Endothelial cell of umbilical vein (primary cell): ENCODE results near the gene PDLIM5.

ENCODE experiments used
- CTCF ChIP-seq, 2 donors: IDR thresholded peaks; 1 replicate in 1 of 2; 2 replicates in 1 of 2; pipeline ENCODE4 v1.5.1; 2011; ENCODE audit warnings: low read length in 2 of 2, mild to moderate bottlenecking in 2 of 2, moderate library complexity in 2 of 2, control low read depth in 1 of 2, inconsistent platforms in 1 of 2, low read depth in 1 of 2; ENCODE audit not compliant: insufficient read depth in 1 of 2; ENCODE audit errors: extremely low read depth in 1 of 2
- EZH2 ChIP-seq: IDR thresholded peaks from 2 replicates; pipeline ENCODE4 v1.6.1; 2012; ENCODE audit warnings: borderline replicate concordance, low read depth, mild to moderate bottlenecking, moderate library complexity, low read length, inconsistent platforms; ENCODE audit not compliant: severe bottlenecking
- FOS ChIP-seq: IDR thresholded peaks from 2 replicates; pipeline ENCODE4 v1.6.1; 2011; ENCODE audit warnings: mild to moderate bottlenecking, low read length, moderate library complexity, borderline replicate concordance; ENCODE audit not compliant: insufficient read depth
- GATA2 ChIP-seq: IDR thresholded peaks from 2 replicates; pipeline ENCODE4 v1.7.0; 2011; ENCODE audit warnings: low read depth, mild to moderate bottlenecking, moderate library complexity, mixed read lengths, low read length; ENCODE audit not compliant: insufficient read length, insufficient read depth
- JUN ChIP-seq: IDR thresholded peaks from 2 replicates; pipeline ENCODE4 v1.6.1; 2011; ENCODE audit warnings: borderline replicate concordance, low read depth; ENCODE audit not compliant: insufficient read length, insufficient read depth
- MAX ChIP-seq: IDR thresholded peaks from 2 replicates; pipeline ENCODE4 v1.6.1; 2011; ENCODE audit not compliant: insufficient read depth, insufficient read length
- MYC ChIP-seq: IDR thresholded peaks from one replicate; pipeline ENCODE4 v1.6.1; 2011; ENCODE audit warnings: mild to moderate bottlenecking, low read depth, low read length
- POLR2A ChIP-seq: IDR thresholded peaks from 2 replicates; pipeline ENCODE4 v1.6.1; 2012; ENCODE audit warnings: low read depth, mild to moderate bottlenecking, control low read depth, low read length
- POLR2AphosphoS5 ChIP-seq: IDR thresholded peaks from 2 replicates; pipeline ENCODE4 v1.6.1; 2012; ENCODE audit warnings: low read depth, mild to moderate bottlenecking, control low read depth, low read length, moderate library complexity; ENCODE audit not compliant: insufficient read depth

- TF ChIP-seq MAX (no peak), CTCF (IDR thresholded peaks at IDR 0.05; ENCODE audit: extremely low read depth in 1 of 2, insufficient read depth in 1 of 2, low read depth in 1 of 2, low read length in 2 of 2) (no peak), MYC (no peak), EZH2 (no peak), POLR2AphosphoS5 (no peak), POLR2A (no peak), FOS (no peak), JUN (no peak), GATA2 (no peak)
Observed at GRCh38 chr4:94430406-94430805, 21.3 kb upstream of the PDLIM5 start.
